Neural cell (in vitro differentiated cells): Measurements from ENCODE around the gene CCDC85C. TPM values are rescaled to one million over a fixed set of nuclear protein-coding genes. Genes with fewer than 3 reads are reported as not detected.

ENCODE experiments used
- H2AFZ ChIP-seq: fragments of 200-600, 300-800 bp; sonication (generic), shearing (Covaris generic); 2 replicates; pipeline ENCODE4 v1.6.0; 2014; ENCODE audit warnings: low read depth, mild to moderate bottlenecking, antibody characterized with exemption, low read length, moderate library complexity
- H3F3A ChIP-seq: fragments of 200-600 bp; shearing (Covaris generic); 2 replicates; pipeline ENCODE4 v1.6.1; 2016; ENCODE audit warnings: mild to moderate bottlenecking, moderate library complexity, mixed read lengths, antibody characterized with exemption, low read length; ENCODE audit not compliant: insufficient read depth, poor library complexity, severe bottlenecking
- H3K27ac ChIP-seq: fragments of 200-600, 300-800 bp; sonication (generic), shearing (Covaris generic); 2 replicates; pipeline ENCODE4 v1.5.1; 2014; ENCODE audit warnings: mild to moderate bottlenecking, low read length, moderate library complexity
- H3K27me3 ChIP-seq: fragments of 300-800, 200-600 bp; sonication (generic), shearing (Covaris generic); 2 replicates; pipeline ENCODE4 v1.6.0; 2014; ENCODE audit warnings: mild to moderate bottlenecking, low read depth, low read length, moderate library complexity; ENCODE audit not compliant: insufficient read depth
- H3K36me3 ChIP-seq: fragments of 300-800, 200-600 bp; sonication (generic), shearing (Covaris generic); 2 replicates; pipeline ENCODE4 v1.5.1; 2014; ENCODE audit warnings: mild to moderate bottlenecking, antibody characterized with exemption, low read length, moderate library complexity; ENCODE audit not compliant: insufficient read depth
- H3K4me2 ChIP-seq: fragments of 300-800, 200-600 bp; sonication (generic), shearing (Covaris generic); 2 replicates; pipeline ENCODE4 v1.6.0; 2014; ENCODE audit warnings: mild to moderate bottlenecking, low read length
- H3K4me3 ChIP-seq: fragments of 300-800, 200-600 bp; sonication (generic), shearing (Covaris generic); 2 replicates; pipeline ENCODE4 v1.5.1; 2014; ENCODE audit warnings: mild to moderate bottlenecking, low read length, moderate library complexity
- H3K79me2 ChIP-seq: fragments of 200-600 bp; shearing (Covaris generic); replicated peaks from 2 replicates; pipeline ENCODE4 v1.6.0; 2014; ENCODE audit warnings: mild to moderate bottlenecking, low read length, moderate library complexity; ENCODE audit not compliant: insufficient read depth
- H3K9ac ChIP-seq: fragments of 300-800, 200-600 bp; sonication (generic), shearing (Covaris generic); 2 replicates; pipeline ENCODE4 v1.6.1; 2016; ENCODE audit warnings: mild to moderate bottlenecking, low read length, mixed read lengths
- H3K9me2 ChIP-seq: fragments of 200-600 bp; shearing (Covaris generic); 2 replicates; pipeline ENCODE4 v1.6.1; 2016; ENCODE audit warnings: mild to moderate bottlenecking, low read length, mixed read lengths; ENCODE audit not compliant: insufficient read depth
- H3K9me3 ChIP-seq: fragments of 200-600, 300-800 bp; sonication (generic), shearing (Covaris generic); 2 replicates; pipeline ENCODE4 v1.6.1; 2016; ENCODE audit warnings: mild to moderate bottlenecking, mixed run types, low read length, moderate library complexity, mixed read lengths
- H4K20me1 ChIP-seq: fragments of 200-600 bp; shearing (Covaris generic); 2 replicates; pipeline ENCODE4 v1.6.1; 2016; ENCODE audit warnings: mild to moderate bottlenecking, mixed run types; ENCODE audit not compliant: insufficient read depth
- EP300 ChIP-seq: fragments of 450-650 bp; conservative IDR thresholded peaks from 2 replicates; pipeline ENCODE4 v1.6.1; 2014; ENCODE audit warnings: antibody characterized with exemption, mild to moderate bottlenecking, moderate library complexity; ENCODE audit not compliant: poor library complexity, severe bottlenecking
- EZH2 ChIP-seq: fragments of 200-600, 300-800 bp; shearing (Covaris generic), sonication (generic); IDR thresholded peaks from 2 replicates; pipeline ENCODE4 v1.6.1; 2014; ENCODE audit warnings: antibody characterized with exemption, low read length, borderline replicate concordance, mild to moderate bottlenecking; ENCODE audit not compliant: insufficient read depth, poor library complexity, severe bottlenecking
- MXI1 ChIP-seq: fragments of 450-650 bp; conservative IDR thresholded peaks from 2 replicates; pipeline ENCODE4 v1.6.1; 2014; ENCODE audit warnings: antibody characterized with exemption, mild to moderate bottlenecking; ENCODE audit not compliant: poor library complexity, severe bottlenecking
- POLR2AphosphoS5 ChIP-seq: IDR thresholded peaks from 2 replicates; pipeline ENCODE4 v1.6.1; 2012
- RAD21 ChIP-seq: fragments of 450-650 bp; conservative IDR thresholded peaks from 2 replicates; pipeline ENCODE4 v1.6.1; 2014; ENCODE audit warnings: antibody characterized with exemption, mild to moderate bottlenecking, moderate library complexity
- SMC3 ChIP-seq: fragments of 450-650 bp; conservative IDR thresholded peaks from 2 replicates; pipeline ENCODE4 v1.6.1; 2014; ENCODE audit warnings: antibody characterized with exemption, mild to moderate bottlenecking, moderate library complexity; ENCODE audit not compliant: poor library complexity
- TAF1 ChIP-seq: IDR thresholded peaks from 2 replicates; pipeline ENCODE4 v1.6.1; 2012; ENCODE audit warnings: low read depth
- polyA plus RNA-seq: library from polyadenylated mRNA; depleted of rRNA; stranded (reverse); fragments of >200 nt; gene quantifications from 2 replicates; pipeline ENCODE4 v1.2.3, GENCODE V29; 2014
- TF ChIP-seq, protein P1 (sequence below): fragments of 450-650 bp; IDR thresholded peaks from 2 replicates; pipeline ENCODE4 v1.5.1; 2014; ENCODE audit warnings: antibody characterized with exemption, mild to moderate bottlenecking, moderate library complexity; ENCODE audit not compliant: poor library complexity, severe bottlenecking
- TF ChIP-seq, protein P2 (sequence below): IDR thresholded peaks from 2 replicates; pipeline ENCODE4 v1.6.1; 2012; ENCODE audit warnings: borderline replicate concordance

Gene CCDC85C
- polyA plus RNA-seq, 1 donor from 2014 or later, result 24.8 TPM

DNA sequence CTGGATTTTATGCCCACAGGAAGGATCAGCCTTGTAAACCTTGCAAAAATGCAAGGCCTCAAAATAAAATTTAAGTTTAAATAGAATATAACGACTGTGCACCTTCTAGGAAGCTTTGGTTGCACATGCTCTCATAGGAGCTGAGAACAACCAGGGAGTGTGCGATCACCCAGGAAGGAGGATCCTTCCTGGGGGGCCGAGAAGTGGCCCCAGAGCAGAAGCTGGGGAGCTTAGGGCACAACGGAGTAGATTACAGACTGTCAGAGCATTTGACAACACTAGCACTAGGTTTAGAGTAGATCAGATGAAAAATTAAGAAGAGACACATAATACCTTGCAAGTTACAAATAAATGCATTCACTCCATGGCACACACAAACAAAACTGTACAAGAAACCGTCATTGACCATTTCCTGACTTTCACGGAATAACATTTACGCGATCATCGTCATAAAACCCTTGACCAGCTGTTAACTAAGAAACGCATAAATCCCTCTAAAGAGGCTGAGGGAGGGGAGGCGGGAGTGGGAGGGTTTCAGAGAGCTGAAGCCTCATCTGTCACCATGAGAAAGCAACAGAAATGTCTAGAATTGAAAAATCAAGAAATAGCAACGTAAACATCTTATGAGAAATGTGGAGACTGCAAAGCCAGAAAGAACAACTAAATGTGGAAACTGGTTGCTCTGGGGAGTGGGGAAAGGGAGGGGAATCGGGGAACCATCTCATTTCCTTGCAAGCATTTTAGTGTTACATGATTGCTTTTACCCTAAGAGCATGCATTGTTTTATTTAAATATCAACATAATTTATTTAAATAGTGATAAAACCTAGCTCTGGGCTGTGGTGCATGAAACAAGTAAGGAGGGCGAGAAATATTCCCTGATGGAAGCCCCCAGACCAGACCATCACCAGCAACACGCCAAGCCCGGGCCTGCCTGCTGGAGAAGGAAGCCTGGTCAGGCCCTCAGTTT lies 13.1 kb upstream of the CCDC85C start:
- no peak for TF ChIP-seq POLR2AphosphoS5
- no peak for TF ChIP-seq EZH2
- no peak for TF ChIP-seq MXI1
- TF ChIP-seq, protein P1, sequence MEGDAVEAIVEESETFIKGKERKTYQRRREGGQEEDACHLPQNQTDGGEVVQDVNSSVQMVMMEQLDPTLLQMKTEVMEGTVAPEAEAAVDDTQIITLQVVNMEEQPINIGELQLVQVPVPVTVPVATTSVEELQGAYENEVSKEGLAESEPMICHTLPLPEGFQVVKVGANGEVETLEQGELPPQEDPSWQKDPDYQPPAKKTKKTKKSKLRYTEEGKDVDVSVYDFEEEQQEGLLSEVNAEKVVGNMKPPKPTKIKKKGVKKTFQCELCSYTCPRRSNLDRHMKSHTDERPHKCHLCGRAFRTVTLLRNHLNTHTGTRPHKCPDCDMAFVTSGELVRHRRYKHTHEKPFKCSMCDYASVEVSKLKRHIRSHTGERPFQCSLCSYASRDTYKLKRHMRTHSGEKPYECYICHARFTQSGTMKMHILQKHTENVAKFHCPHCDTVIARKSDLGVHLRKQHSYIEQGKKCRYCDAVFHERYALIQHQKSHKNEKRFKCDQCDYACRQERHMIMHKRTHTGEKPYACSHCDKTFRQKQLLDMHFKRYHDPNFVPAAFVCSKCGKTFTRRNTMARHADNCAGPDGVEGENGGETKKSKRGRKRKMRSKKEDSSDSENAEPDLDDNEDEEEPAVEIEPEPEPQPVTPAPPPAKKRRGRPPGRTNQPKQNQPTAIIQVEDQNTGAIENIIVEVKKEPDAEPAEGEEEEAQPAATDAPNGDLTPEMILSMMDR, result no peak
- TF ChIP-seq TAF1, result no peak
- no peak for TF ChIP-seq SMC3
- TF ChIP-seq EP300, result no peak
- TF ChIP-seq, protein P2, sequence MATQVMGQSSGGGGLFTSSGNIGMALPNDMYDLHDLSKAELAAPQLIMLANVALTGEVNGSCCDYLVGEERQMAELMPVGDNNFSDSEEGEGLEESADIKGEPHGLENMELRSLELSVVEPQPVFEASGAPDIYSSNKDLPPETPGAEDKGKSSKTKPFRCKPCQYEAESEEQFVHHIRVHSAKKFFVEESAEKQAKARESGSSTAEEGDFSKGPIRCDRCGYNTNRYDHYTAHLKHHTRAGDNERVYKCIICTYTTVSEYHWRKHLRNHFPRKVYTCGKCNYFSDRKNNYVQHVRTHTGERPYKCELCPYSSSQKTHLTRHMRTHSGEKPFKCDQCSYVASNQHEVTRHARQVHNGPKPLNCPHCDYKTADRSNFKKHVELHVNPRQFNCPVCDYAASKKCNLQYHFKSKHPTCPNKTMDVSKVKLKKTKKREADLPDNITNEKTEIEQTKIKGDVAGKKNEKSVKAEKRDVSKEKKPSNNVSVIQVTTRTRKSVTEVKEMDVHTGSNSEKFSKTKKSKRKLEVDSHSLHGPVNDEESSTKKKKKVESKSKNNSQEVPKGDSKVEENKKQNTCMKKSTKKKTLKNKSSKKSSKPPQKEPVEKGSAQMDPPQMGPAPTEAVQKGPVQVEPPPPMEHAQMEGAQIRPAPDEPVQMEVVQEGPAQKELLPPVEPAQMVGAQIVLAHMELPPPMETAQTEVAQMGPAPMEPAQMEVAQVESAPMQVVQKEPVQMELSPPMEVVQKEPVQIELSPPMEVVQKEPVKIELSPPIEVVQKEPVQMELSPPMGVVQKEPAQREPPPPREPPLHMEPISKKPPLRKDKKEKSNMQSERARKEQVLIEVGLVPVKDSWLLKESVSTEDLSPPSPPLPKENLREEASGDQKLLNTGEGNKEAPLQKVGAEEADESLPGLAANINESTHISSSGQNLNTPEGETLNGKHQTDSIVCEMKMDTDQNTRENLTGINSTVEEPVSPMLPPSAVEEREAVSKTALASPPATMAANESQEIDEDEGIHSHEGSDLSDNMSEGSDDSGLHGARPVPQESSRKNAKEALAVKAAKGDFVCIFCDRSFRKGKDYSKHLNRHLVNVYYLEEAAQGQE, result no peak
- Histone ChIP-seq H3K4me2 (no peak overlapping the region), H3K36me3 (no peaks in the 10 kb centered on the region), H3K9me3 (no peaks in the 10 kb centered on the region), H3K27me3 (no peaks in the 10 kb centered on the region), H4K20me1 (no peaks in the 10 kb centered on the region), H3K4me3 (no peak overlapping the region), H3K9me2 (no peaks in the 10 kb centered on the region), H3K27ac (no peak overlapping the region), H3F3A (no peaks in the 10 kb centered on the region), H3K79me2 (no peaks in the 10 kb centered on the region), H3K9ac (no peak overlapping the region), H2AFZ (no peak overlapping the region)

DNA sequence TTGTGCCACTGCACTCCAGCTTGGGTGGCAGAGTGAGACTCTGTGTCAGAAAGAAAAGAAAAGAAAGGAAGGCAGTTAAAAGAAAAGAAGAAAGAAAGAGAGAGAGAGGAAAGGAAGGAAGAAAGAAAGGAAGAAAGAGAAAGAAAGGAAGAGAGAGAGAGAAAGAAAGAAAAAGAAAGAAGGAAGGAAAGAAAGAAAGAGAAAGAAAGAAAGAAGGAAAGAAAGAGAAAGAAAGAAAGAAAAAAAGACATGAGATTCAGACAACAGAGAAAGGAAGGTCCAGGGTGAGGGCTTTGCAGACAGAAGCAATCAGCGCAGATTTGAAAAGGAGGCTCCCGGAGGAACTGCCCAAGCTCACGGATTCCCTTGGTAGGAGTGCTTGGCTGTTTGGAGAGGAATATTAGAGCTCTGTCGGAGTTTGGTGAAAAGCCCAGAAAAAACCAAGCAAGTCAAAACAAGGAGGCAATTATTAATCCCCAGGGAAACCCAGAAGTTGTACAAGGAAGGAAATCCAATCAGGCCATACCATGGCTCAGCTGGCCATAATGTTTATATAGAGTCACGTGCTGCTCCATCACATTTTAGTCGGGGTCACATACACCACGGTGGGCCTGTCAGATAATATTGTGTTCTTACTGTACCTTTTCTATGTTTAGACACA lies 11.6 kb upstream of the CCDC85C start:
- H2AFZ ChIP-seq, result no peak overlapping the region
- H4K20me1 ChIP-seq, result no peaks in the 10 kb centered on the region
- H3K9me2 ChIP-seq, result no peaks in the 10 kb centered on the region
- no peak for TF ChIP-seq SMC3
- TF ChIP-seq, protein P2, result no peak
- TF ChIP-seq TAF1, result no peak
- TF ChIP-seq MXI1, result no peak
- TF ChIP-seq, protein P1, result no peak
- no peak for TF ChIP-seq POLR2AphosphoS5
- no peak for TF ChIP-seq RAD21
- no peak for TF ChIP-seq EP300
- TF ChIP-seq EZH2, result no peak
- H3K9ac ChIP-seq, result no peak overlapping the region
- H3K27me3 ChIP-seq, result no peaks in the 10 kb centered on the region
- H3K4me2 ChIP-seq, result no peak overlapping the region
- H3K4me3 ChIP-seq, result no peak overlapping the region
- no peaks in the 10 kb centered on the region for H3K9me3 ChIP-seq
- no peak overlapping the region for H3K27ac ChIP-seq
- H3K79me2 ChIP-seq, result no peaks in the 10 kb centered on the region
- no peaks in the 10 kb centered on the region for H3F3A ChIP-seq
- H3K36me3 ChIP-seq, result no peaks in the 10 kb centered on the region
